Fibroblast of mammary gland (primary cell): Measurements from ENCODE around the gene ZFP36.

Experiments used
- DNase-seq: peaks from one replicate; pipeline ENCODE4 v3.0.0-alpha.2; 2010; ENCODE audit warnings: low read depth
- H3K4me3 ChIP-seq: 2 replicates; pipeline ENCODE4 v1.5.1; 2011; ENCODE audit warnings: low read depth, mild to moderate bottlenecking, low read length, moderate library complexity; ENCODE audit not compliant: control insufficient read depth
- TF ChIP-seq, protein P1 (sequence below): conservative IDR thresholded peaks from 2 replicates; pipeline ENCODE4 v1.5.1; 2011; ENCODE audit warnings: low read depth, low read length, inconsistent platforms; ENCODE audit not compliant: control insufficient read depth, insufficient read depth

Gene ZFP36, protein sequence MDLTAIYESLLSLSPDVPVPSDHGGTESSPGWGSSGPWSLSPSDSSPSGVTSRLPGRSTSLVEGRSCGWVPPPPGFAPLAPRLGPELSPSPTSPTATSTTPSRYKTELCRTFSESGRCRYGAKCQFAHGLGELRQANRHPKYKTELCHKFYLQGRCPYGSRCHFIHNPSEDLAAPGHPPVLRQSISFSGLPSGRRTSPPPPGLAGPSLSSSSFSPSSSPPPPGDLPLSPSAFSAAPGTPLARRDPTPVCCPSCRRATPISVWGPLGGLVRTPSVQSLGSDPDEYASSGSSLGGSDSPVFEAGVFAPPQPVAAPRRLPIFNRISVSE

DNA sequence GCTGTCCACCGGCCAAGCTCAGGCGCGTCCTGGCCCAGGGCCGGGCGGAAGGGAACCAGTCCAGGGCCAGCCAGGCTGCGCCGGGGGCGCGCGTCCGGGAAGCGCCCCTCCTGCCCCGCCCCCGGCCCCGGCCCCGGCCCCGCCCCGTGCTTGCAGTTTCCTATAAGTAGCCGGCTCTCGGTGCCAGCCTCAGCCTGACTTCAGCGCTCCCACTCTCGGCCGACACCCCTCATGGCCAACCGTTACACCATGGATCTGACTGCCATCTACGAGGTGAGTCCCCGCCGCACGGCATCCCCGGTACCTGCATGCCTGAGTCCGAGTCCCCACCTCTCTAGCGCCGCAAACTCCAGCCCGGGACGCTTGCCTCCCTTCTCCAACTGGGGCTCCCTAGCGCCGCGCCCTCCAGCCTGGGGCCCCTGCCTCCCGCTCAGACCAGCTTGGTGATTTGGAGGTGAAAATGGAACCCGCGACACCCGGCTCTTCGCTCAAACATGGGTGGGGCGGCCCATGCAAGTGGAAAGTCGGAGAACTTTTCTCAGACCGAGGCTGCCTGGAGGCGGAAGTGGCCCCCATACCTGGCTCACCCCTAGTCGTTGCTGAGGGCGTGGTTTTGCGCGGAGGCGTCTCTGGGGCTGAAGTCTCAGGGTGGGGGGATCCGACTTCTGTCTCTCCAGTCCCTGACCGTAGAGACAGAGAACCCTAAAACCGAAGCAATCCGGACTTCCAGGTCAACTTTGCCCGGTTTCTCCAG, at the start of gene ZFP36:
TSS of gene ZFP36 (plus strand) at position 192 of the 754 bp plus-strand sequence. CDS start at position 250, 58 bp downstream.
- TF ChIP-seq, protein P1, sequence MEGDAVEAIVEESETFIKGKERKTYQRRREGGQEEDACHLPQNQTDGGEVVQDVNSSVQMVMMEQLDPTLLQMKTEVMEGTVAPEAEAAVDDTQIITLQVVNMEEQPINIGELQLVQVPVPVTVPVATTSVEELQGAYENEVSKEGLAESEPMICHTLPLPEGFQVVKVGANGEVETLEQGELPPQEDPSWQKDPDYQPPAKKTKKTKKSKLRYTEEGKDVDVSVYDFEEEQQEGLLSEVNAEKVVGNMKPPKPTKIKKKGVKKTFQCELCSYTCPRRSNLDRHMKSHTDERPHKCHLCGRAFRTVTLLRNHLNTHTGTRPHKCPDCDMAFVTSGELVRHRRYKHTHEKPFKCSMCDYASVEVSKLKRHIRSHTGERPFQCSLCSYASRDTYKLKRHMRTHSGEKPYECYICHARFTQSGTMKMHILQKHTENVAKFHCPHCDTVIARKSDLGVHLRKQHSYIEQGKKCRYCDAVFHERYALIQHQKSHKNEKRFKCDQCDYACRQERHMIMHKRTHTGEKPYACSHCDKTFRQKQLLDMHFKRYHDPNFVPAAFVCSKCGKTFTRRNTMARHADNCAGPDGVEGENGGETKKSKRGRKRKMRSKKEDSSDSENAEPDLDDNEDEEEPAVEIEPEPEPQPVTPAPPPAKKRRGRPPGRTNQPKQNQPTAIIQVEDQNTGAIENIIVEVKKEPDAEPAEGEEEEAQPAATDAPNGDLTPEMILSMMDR, result no peak
- DNase-seq, result peak; percentile 81
- peak within 1 kb of the TSS; percentile 97 for H3K4me3 ChIP-seq

- DNase-seq, result no peak
These were observed 47.6 kb upstream of the ZFP36 start for GRCh38 chr19:39359026-39359425.

DNA sequence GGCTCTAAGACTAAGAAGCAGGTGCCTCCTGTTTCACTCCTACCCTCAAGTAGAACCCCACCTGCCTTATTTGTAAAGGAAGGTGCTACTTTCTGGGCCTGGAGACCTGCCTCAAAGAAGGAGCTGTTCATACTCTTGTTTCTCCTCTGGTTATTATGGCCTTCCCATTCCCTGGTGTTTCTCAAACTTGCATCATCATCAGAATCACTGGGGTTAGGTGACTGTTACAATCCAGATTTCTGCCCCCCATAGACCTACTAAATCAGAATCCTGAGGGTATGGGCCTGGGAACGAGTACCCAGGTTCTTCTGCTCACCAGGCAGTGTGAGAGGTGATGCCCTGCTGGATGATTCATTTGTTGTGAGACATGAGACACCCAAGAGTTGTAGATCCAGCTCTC, 46.0 kb upstream of the ZFP36 start:
- DNase-seq, result no peak
- no peak overlapping the region for H3K4me3 ChIP-seq
- TF ChIP-seq, protein P1, result no peak

More at GRCh38 chr19:39359026-39359425, 47.6 kb upstream of the ZFP36 start:
- no peak overlapping the region for H3K4me3 ChIP-seq
- TF ChIP-seq, protein P1, result no peak

DNA sequence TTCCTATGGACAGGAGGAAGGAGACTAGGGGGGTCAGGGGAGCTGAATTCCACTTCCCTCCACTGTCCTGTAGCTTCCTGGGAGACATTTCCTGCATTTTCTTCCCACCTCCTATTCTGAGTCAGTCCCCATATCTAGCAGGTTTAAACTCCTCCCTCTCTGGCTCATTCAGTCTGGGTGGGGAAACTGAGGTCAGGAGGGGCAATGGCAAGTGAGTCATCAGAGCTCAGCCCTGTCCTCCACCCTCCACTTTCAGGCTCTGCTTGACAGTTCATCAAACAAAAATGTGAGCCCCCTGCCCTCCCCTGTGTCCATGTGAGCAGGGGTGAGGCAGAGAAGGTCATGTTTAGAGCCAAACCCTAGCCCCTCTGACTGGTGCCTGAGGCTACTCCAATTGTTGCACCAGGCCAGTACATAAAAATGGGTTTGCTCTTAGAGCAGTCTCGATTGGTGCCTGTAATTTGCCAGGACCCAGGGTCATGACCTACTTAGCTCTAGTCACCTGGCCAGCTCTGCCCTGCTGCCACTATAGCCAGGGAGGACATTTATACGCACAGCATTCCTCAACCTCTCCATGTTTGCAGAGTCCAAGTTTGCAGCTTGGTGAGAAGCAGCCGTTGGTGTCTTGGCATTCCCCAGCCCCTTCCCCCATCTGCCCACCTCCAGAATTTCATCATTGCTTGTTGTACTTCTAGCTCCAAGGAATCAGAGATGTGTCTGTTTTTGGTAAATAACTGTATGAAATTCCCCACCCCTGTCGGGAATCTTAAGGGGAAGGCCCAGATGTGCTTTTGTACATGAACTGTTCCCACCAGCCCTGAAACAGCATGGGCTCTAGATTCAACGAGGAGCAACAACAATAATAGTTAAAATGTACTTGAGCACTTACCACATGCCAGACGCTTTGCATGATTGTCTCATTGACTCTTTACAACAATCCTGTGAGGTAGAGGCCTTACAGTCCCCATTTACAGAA, 43.7 kb upstream of the ZFP36 start:
- TF ChIP-seq, protein P1, result no peak
- no peak overlapping the region for H3K4me3 ChIP-seq
- peak; percentile 89 for DNase-seq

DNA sequence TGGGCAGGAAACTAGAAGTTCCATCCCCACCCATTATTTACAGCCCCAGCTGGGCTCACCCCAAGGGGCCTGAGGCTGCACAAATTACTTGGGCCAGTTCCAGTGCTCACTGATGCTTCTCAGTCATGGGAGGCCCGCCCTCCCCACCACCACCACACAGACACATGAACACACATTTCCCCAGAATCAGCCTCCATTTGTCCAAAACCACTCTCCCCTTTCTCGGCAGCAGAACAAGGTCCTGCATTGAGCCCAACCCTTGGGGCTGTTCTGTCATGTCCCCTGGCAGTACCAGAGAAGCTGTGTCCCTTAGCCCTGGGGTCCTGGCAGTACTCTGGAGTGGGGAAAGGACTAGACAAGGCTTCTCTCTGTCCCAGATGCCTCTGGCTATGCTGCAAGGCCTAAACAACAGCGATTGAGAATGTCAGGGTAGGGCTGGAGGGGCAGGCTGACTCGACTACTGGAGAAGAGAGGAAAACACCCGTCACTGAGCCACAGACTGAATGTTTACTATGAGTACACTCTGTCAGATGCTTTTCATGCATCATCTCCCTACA, 42.7 kb upstream of the ZFP36 start:
- TF ChIP-seq, protein P1, result no peak
- H3K4me3 ChIP-seq, result no peak overlapping the region
- DNase-seq, result peak; percentile 78

DNA sequence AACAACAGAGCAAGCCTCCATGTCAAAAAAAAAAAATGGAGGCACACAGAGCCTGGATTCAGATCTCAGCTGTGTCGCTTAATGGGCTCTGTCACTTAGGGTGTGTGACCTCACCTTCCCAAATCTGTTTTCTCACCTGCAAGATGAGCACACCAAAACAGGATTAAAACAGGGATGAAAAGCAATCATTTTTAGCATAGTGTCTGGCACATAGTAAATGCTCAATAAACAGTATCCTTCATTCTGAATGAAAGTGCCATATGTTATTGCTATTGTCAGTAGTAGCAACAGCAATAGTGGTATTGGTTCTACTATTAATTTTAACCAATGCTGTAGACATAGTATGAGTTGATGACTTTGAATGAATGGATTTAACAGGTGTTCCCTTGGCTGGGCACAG, 41.1 kb upstream of the ZFP36 start:
- DNase-seq, result no peak
- TF ChIP-seq, protein P1, result no peak
- H3K4me3 ChIP-seq, result no peak overlapping the region
